Activated naive CD4-positive, alpha-beta T cell treated with anti-CD3 and anti-CD28 coated beads, Interleukin-2, amount 50 U/mL, for 16 hours (primary cell): ENCODE measurements around the gene ENO3.

ENCODE experiments used
- DNase-seq: peaks from one replicate; pipeline ENCODE4 v3.0.0-alpha.2; 2020

ENO3 gene

GRCh38 chr17:4938069-4938491 lies 12.8 kb upstream of the ENO3 start:
- DNase-seq: no peak

GRCh38 chr17:4938688-4939545 lies 12.0 kb upstream of the ENO3 start:
- DNase-seq: no peak

- no peak for DNase-seq
Measured at GRCh38 chr17:4939546-4939795, 11.4 kb upstream of the ENO3 start.

- DNase-seq: peak; percentile 95
Measured at GRCh38 chr17:4939796-4940554, 10.9 kb upstream of the ENO3 start, which contains the start of the genes RNF167 and SLC25A11. TSS of gene RNF167 (plus strand) at chr17:4940268. CDS start at chr17:4940910, 642 bp downstream. TSS of gene SLC25A11 (minus strand) at chr17:4940046. CDS start at chr17:4939910, 136 bp downstream.

GRCh38 chr17:4940555-4941318 lies 10.2 kb upstream of the ENO3 start:
- peak; percentile 28 for DNase-seq

GRCh38 chr17:4941319-4941610 lies 9.7 kb upstream of the ENO3 start:
- DNase-seq: no peak

- DNase-seq: no peak
Measured at GRCh38 chr17:4942760-4943508, 8.0 kb upstream of the ENO3 start.

GRCh38 chr17:4944163-4944553 lies 6.8 kb upstream of the ENO3 start:
- DNase-seq: no peak

- peak; percentile 28 for DNase-seq
Measured at GRCh38 chr17:4944554-4945175, 6.3 kb upstream of the ENO3 start.

GRCh38 chr17:4945176-4945943 lies 5.6 kb upstream of the ENO3 start:
- peak; percentile 88 for DNase-seq

GRCh38 chr17:4945944-4946280 lies 5.0 kb upstream of the ENO3 start:
- no peak for DNase-seq

GRCh38 chr17:4946312-4946976 lies 4.5 kb upstream of the ENO3 start:
- DNase-seq: no peak

- peak; percentile 27 for DNase-seq
Measured at GRCh38 chr17:4947010-4947410, 3.9 kb upstream of the ENO3 start.

- DNase-seq: peak; percentile 72
Measured at GRCh38 chr17:4947411-4948165, 3.3 kb upstream of the ENO3 start.

- DNase-seq: peak; percentile 93
Measured at GRCh38 chr17:4948166-4948930, 2.6 kb upstream of the ENO3 start, which contains the start of gene PFN1. TSS of gene PFN1 (minus strand) at chr17:4948530. CDS start at chr17:4948394, 136 bp downstream.

- DNase-seq: peak; percentile 76
Measured at GRCh38 chr17:4948931-4949320, 2.0 kb upstream of the ENO3 start.

GRCh38 chr17:4949321-4950074 lies 1.4 kb upstream of the ENO3 start:
- peak; percentile 75 for DNase-seq

GRCh38 chr17:4950075-4950745 lies 709 bp upstream of the ENO3 start:
- peak; percentile 41 for DNase-seq
